ENCODE measurements around the gene UCKL1.
"Not testable (repeated sequence)": the region's sequence is repeated elsewhere in the genome, so short reads cannot be mapped to it uniquely, and the experiment has no call there.

Gene UCKL1

DNA sequence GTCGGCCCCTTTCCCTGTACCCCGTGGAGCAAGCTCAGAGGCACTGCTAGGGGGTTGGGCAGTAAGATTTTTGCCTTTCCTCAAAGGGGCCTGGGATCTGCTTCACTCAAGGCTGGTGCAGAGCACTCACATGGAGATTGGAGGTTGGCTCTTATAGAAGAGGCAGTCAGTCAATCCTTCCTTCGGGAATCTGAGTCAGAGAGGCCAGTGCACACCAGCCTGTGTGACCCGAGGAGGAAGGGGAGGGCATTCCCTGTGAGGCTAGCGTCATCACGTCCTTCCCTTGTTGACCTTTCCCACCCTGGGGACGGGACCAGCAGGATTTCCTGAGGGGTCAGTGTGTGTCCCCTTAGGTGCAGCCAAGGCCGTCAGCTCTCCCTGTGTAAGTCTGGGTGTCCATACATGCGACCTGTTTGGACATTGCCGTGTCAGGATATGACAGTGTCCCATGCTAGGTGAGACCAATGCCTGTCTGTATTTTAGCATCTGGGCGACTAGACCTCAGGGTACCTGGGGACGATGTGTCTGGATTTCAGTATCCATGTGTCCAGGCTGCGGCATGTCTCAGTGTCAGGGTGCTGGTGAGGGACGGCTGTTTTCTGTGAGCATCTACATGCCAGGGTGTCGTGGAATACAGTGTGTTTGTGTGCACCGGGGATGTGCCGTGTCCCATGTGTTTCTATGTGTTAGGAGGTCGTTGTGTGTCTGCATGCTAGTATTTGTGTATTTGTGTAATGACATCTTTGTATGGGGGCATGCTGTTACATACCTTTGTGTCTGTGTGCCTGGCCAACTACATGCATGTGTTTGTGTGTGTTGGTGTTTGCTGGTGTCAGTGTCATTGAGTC lies 16.3 kb upstream of the UCKL1 start:
- DNase-seq (ENCODE audit: low read depth in 2 of 2) = no peak

DNA sequence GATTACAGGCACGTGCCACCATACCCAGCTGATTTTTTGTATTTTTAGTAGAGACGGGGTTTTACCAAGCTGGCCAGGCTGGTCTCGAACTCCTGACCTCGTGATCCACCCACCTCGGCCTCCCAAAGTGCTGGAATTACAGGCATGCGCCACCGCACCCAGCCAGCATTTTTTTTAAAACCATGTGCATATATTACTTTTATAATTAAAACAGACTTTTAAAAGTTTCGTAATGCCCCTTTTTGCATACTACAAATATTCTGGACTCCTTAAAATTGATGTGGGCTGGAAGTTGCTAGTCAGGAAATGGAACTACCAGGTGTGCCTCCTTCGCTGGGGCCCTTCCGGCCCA lies 15.7 kb upstream of the UCKL1 start:
- not testable (repeated sequence) for DNase-seq (ENCODE audit: low read depth in 2 of 2)

DNA sequence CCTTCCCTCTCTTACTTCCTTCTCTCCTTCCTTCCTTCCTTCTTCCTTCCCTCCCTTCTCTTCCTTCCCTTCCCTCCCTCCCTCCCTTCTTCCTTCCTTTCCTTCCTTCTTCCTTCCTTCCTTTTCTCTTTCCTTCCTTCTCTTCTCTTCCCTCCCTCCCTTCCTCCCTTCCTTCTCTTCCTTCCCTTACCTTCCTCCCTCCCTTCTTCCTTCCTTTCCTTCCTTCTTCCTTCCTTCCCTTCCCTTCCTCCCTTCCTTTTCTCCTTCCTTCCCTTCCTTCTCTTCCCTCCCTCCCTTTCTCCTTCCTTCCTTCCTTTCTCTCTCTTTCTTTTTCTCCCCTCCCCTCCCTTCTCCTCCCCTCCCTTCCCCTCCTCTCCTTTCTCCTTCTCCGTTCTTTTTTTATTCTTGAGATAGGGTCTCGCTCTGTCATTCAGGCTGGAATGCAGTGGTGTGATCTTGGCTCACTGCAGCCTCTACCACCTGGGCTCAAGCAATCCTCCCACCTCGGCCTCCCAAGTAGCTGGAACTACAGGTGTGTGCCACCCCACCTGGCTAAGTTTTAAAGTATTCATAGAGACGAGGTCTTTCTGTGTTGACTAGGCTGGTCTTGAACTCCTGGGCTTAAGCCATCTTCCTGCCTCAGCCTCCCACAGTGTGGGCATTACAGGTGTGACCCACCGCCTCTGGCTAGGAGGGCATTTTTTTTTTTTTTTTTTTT lies 14.7 kb upstream of the UCKL1 start:
- no peak for DNase-seq (ENCODE audit: low read depth in 2 of 2)

DNA sequence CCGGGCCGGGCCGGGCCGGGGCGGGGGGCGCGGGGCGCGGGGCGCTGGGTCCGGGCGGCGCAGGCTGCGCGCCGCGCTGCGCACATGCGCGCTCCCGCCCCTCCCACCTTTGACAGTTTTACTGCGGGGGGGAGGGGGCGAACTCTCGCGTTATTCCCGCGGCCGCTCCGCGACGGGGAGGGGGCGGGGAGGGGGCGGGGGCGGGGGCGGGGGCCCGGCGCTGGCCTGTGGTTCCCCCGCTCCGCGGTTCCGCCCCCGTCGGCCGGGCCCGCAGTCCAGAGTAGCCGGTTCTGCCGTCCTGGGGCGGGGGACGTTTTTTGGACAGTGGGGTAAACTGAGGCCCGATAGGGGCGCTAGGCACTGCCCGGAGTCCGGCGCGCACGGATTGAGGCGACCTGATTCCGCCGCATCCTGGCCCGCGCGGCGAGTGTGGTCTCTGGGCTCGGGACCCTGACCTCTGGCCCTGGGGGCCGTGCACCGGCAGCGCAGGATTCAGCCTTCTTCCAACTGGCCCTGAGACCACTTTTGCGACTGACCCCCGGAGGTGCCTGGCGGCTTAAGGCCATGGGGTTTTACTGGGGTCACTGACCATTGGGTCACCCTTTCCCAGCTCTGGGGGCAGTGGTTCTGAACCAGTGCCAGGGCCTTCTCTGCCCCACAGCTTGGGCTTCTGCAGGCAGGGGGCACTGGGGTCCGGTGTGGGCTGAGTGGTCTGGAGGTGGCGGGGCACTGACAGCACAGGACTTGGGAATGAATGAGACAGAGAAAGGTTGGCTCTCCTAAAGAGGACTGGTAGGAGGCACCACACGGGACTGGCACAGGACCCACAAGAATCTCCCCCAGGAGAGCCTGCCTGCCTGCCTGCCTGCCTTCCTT lies 13.9 kb upstream of the UCKL1 start, which contains the start of gene ZNF512B:
ZNF512B (minus strand) TSS at position 93 of the 876 bp plus-strand sequence. CDS start 1,980 bp downstream, outside the sequence.
- no peak for DNase-seq (ENCODE audit: low read depth in 2 of 2)

DNA sequence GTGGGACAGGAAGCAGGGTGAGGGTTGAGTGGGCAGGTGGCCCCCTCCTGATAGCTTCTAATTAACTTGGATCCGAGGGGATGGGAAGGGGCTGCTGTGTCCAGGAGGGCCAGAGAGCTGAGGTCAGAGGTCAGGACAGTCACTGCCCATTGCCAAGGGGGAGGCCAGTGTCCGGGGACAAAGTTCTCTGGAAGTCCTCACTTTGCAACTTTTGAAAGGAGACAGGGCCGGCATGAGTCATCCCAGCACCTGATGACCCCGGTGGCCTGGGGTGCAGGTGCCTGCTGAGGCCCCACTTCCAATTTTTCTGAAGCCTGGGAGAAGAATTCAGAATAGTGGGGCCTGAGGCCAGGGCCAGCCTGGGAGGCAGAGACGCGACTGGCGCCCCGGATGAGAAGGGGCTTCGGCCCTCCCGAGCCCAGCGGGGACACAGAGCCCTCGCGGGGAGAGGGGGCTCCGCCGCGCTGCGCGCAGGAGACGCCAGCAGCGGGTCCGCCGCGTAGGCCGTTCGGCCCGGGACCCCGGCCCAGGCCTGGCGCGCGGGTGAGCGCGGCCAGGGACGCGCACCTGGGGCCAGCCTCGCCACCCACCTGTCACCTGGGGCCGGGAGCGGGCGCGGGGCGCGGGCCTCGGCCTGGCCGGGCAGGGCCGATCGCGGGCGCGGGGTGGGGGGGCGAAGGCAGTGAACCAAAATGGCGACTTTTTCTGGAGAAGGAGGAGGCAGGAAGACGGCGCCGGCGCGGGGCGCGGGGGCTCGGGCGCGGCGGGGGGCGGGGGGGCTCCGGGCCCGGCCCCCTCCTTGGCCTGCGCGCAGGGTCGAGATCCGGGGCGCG lies 12.9 kb upstream of the UCKL1 start:
- DNase-seq (ENCODE audit: low read depth in 2 of 2) = no peak

DNA sequence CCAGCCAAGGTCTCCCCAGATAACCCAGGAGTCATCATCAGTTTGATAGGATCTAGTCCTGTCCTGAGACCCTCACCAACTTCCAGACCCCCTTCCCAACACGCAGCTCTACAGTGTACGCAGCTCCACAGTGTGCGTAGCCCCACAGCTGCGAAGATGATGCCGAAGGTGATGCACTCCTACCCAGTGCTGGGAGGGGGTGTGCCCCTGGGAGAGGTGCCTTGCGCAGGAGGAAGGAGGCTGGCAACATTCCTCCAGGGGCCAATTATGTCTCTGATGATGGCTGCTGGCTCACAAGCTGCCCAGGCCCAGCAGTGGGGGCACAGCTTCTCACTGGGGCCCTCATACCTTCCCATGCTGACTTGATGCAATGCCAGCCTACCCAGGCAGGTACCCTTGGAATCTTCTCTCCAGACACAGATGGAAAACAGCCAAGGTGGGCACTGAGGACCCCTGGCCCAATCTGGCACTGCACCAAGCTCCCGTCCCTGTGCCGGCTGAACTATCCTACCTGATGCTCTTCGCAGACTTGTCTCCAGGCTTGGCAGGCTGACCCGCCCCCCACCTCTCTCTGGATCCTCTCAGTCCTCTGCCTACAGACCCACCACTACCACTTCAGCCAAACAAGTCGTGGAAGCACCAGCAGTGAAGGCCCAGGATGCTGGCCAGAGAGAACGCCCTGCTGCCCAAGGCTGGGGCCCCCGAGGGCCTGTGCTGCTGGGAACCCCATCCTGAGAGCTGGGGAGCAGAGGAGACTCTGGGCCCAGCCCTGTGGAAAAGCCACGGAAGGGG lies 12.1 kb upstream of the UCKL1 start:
- DNase-seq (ENCODE audit: low read depth in 2 of 2) = no peak

DNA sequence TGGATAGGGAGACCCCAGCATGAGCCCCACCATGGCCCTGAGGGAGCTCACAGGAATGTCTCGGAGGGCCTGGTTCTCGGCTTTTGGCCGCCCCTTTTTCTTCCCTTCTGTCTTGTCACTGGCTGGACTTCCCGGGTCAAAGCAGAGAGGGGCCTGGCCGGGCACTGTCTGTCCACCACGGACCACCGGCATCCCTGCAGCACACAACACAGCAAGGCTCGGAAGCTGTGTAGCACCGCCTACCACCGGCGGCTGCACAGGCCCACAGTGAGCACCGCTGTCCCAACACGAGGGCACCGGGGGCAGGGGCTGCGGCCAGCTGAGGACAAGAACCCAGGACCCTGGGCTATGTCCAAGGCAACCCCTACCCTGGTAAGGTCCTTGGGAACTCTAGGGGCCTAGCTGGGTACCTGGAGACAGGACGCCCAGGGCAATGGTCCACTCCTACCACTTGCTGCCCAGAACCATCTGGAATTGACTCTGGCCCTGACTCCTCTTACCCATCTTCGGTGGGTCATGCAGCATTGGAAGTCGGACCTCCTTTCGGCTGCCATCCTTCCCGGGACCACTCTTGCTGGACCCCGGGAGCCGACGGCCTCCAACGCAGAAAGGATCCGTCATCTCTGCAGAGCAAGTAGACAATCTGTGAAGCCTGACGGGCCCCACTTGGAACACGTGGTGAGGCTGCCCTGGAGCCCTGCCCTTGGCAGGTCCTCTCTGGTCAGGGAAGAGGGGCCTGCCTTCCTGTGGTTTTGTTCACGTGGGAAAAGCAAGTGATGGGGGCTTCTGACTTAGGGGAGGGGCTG lies 11.3 kb upstream of the UCKL1 start:
- no peak for DNase-seq (ENCODE audit: low read depth in 2 of 2)

DNA sequence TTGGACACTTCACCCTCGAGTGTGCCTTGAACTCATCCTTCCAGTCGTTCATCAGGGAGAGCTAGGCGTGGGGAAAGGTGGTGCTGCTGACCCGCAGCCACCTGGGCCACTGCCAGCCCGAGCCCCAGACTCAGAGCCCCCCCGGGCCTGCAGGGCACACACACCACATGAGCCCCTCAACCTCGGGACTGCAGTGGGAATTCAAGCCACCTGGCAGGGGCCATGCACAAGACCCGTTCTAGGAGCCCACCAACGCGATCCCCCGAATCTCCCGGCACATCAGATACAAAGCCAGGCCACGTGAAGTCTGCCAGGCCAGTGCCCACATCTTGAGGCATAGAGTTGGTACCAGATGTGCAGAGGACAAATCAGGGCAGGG lies 10.7 kb upstream of the UCKL1 start:
- DNase-seq (ENCODE audit: low read depth in 2 of 2) = no peak

DNA sequence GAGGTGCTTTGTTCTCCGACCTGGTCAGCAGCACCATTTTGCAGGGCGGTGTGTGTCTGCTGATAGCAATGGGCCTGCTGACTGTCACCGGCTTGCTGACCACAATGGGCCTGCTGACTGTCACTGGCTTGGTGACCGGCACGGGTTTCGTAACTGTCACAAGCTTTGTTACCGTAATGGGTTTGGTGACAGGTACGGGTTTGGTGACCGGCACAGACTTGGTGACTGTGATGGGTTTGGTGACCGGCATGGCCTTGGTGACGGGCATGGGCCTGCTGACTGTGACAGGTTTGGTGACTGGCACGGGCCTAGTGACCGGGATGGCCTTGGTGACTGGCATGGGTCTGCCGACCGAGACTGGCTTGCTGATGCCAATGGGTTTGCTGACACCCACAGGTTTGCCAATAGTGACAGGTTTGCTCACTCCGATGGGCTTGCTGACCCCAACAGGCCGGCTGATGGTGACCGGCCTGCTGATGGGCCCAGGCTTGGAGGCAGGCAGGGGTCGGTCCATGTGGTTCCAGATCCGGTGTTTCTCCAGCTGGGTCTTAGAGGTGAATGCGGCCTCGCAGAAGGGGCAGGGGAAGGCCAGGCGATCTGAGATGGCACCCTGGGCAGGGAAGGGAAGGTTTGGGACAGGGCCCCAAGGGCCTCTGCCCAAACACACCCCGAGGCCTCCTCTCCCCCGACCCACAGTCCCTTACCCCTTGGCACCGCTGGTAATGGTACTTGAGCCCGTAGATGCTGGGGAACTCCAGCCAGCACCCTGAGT lies 10.1 kb upstream of the UCKL1 start:
- DNase-seq (ENCODE audit: low read depth in 2 of 2) = no peak

DNA sequence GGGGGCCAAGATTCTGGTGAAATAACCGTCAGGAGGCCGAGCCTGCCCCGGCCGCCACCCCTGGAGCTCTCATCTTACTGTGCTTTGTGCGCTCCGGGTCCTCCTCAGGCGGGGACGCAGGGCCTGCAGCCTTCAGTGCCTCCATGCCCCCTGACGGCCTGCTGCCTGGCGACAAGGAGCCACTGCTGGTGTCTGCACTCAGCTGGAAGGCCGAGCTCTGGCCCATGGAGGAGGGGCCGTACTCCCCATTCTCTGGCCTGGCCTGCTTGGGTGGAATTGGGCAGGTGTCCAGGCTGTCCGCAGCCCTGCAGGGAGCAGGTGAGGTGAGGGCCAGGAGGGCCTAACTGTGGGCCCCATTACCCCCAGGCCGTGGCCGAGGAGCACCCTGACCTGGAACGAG lies 8.2 kb upstream of the UCKL1 start:
- no peak for DNase-seq (ENCODE audit: low read depth in 2 of 2)

DNA sequence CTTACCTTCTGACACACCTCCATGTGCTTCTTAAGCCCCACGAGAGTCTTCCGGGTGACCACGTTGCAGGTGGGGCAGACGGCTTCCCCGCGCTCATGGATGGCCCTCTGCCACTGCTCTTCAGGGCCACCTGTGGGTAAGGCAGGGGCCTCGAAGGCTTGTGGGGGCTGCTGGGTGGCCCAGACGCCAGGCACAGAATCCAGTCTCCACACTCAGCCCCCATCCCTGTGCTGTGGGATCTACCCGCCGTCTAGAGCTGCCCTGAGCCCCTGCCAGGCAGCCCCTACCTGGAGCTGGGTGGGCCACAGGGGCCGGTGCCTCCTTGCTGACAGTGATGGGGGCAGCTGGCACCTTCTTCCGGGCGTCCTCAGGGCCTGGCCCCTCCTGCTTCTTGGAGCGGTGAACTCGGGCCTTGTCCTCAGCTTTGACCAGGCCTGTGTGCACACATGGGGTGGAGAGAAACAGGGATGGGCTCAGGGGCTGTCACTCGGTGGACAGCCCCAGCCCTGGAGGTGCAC lies 7.6 kb upstream of the UCKL1 start:
- DNase-seq (ENCODE audit: low read depth in 2 of 2) = no peak

DNA sequence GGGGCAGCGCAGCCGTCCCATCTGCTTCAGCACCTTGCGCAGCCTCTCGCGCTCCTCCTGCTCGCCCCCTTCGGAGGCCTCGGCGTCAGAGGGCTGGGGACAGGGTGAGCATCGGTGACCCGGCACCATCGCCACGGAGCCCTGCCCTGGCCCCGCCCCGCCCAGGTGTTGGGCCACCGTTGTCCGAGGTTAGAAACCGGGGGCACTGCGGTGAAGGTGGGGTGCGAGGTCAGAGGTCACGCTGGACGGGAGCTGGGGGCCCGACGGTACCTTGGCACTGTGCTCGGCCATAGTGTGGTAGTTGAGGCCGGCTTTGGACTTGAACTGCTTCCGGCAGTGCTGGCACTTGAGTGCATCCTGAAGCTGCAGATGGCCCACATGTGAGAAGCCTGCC lies 7.1 kb upstream of the UCKL1 start:
- no peak for DNase-seq (ENCODE audit: low read depth in 2 of 2)

DNA sequence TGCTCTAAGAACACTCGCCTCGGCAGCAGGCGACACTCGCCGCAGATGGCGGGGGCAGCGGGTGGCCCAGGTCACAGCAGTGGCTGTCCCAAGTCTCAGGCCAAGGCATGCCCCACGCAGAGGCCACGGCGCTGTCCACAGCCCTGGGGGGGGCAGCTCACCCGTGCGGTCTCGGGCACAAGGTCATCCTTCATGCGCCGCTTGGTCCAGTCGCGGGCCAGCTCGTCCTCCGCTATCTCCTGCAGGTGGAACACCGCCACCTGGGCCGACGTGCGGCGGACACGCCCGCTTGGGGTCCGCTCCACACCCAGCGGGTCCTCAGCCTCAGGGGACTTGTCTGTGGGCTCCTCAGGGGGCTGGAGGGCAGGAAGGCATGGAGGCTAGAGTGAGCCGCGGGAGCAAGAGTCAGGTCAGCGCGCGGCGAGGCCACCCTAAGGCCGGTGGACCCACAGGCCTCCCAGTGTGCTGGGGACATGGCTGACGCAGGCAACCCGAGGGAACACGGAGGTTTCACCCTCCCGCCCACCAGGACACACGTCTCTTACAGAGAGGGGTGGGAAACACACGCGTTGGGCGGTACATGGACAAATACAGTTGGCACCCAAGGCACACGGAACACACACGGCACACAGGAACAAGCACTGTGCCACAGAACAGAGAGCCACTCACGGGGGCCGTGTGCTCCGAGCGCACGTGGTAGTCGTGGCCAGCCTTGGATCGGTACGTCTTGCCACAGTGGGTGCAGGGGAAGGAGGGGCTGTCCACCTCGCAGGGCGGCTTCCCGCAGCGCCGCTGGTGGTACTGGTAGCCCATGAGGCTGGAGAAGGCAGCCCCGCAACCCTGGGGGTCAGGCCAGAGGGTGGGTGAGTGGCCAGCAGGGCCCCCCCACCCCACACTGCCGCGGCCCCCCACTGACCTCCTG lies 6.5 kb upstream of the UCKL1 start:
- DNase-seq (ENCODE audit: low read depth in 2 of 2) = no peak

DNA sequence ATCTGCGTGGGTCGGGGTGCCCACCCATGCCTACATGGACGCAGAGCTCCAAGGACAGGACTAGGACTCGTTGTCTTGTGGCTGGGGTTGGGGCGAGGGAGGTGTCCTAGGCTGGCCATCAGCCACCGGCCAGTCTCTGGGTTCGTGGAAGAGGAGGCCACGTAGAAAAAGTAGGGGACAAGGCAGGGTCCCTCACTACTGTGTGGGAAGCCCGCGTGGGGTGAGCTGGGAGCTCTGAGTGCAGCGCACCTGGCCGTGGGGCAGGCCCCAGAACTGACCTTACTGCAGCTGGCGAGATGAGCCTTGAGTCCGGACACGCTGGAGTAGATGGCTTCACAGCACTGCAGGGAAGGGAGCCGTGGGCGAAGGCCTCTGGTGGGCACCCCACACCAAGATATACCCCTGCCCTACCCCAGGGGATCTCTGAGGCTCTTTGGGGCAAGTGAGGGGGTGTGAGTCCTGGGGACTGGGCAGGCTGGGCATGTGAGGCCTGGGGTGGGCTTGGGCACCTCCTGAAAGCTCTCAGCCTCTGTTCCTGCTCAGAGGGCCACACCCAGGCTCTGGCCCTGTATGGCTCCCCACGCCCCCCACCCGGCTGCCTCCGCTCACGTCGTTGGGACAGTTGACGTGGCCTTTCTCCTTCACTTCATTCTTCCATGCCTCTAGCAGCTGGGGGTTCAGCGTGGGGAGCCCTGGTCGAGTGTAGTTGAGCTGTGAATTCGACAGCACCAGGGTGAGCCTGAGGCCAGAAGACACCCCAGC lies 5.6 kb upstream of the UCKL1 start:
- no peak for DNase-seq (ENCODE audit: low read depth in 2 of 2)

DNA sequence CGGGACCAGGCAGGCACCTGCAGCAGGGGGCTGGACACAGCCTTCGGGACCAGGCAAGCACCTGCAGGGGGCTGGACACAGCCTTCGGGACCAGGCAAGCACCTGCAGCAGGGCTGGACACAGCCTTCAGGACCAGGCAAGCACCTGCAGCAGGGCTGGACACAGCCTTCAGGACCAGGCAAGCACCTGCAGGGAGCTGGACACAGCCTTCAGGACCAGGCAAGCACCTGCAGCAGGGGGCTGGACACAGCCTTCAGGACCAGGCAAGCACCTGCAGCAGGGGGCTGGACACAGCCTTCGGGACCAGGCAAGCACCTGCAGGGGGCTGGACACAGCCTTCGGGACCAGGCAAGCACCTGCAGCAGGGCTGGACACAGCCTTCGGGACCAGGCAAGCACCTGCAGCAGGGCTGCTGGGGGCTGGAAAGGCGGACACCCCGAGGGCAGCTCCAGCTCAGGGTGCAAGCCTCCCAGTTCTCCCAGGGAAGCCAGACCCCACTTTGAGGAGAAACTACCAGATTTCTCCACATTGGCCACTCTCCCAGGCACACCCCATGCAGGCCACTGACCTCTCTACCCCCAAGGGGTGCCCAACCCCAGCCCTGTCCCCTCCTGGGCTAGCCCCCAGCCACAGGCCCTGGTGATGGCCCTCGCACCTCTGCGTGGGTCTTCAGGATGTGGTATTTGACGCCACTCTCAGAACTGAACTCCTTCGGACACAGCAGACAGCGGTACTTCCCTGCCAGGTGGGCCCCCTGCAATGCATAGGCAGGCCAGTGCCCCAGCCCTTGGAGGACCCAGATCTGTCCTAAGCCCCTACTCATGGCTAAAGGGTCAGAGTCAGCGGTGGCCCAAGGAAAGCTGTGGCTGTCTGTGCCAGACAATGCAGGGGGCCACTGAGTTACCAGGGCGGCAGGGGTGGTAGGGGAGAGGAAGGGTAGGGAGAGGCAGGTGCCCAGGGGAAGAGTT lies 4.7 kb upstream of the UCKL1 start:
- not testable (repeated sequence) for DNase-seq (ENCODE audit: low read depth in 2 of 2)

DNA sequence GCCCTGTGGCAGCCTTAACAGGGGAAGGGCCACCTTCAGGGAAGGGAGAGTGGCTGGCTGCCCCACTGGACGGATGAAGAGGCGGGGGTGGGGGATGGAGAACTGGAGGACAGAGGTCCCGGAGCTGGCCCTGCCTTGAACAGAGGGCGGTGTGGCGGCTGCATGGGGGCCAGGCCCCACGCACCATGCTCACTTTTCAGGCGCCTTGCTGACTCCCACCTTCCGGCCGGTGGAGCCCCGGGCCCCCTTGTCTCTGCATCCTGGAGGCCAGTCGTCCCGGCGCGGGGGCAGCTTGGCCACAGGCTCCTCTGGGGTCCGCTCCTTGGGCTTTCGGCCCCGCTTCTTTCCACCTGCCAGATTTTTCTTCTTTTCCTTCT lies 3.5 kb upstream of the UCKL1 start:
- no peak for DNase-seq (ENCODE audit: low read depth in 2 of 2)

All from activated CD8-positive, alpha-beta memory T cell treated with anti-CD3 and anti-CD28 coated beads for 4 hours (primary cell).